Measurements from ENCODE around the gene NEIL1. TPM values are rescaled to one million over a fixed set of nuclear protein-coding genes. Genes with fewer than 3 reads are reported as not detected.
"Not testable (repeated sequence)": the region's sequence is repeated elsewhere in the genome, so short reads cannot be mapped to it uniquely, and the experiment has no call there.

NEIL1 gene
- total RNA-seq, 3 donors from 2014 or later: 38.0 to 67.9 (median 41.4) TPM

GRCh38 chr15:75369897-75370581, 23.2 kb downstream of the NEIL1 start:
- H3K36me3 ChIP-seq (ENCODE audit: low read depth): no peaks in the 10 kb centered on the region

GRCh38 chr15:75371486-75371885, 24.6 kb downstream of the NEIL1 start:
- Histone ChIP-seq H3K4me3 (no peak overlapping the region), H3K36me3 (ENCODE audit: low read depth) (no peaks in the 10 kb centered on the region), H3K4me1 (ENCODE audit: low read depth) (peaks cover 17% of the 10 kb centered on the region), H3K9me3 (no peaks in the 10 kb centered on the region)
- intact Hi-C loops (cut with DNase I, micrococcal nuclease): no loop called here
- TF ChIP-seq, protein P1, sequence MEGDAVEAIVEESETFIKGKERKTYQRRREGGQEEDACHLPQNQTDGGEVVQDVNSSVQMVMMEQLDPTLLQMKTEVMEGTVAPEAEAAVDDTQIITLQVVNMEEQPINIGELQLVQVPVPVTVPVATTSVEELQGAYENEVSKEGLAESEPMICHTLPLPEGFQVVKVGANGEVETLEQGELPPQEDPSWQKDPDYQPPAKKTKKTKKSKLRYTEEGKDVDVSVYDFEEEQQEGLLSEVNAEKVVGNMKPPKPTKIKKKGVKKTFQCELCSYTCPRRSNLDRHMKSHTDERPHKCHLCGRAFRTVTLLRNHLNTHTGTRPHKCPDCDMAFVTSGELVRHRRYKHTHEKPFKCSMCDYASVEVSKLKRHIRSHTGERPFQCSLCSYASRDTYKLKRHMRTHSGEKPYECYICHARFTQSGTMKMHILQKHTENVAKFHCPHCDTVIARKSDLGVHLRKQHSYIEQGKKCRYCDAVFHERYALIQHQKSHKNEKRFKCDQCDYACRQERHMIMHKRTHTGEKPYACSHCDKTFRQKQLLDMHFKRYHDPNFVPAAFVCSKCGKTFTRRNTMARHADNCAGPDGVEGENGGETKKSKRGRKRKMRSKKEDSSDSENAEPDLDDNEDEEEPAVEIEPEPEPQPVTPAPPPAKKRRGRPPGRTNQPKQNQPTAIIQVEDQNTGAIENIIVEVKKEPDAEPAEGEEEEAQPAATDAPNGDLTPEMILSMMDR (IDR thresholded peaks at IDR 0.05): no peak
- ATAC-seq (no peak), DNase-seq (no peak)

More at GRCh38 chr15:75369897-75370581, 23.2 kb downstream of the NEIL1 start:
- ATAC-seq (no peak), DNase-seq (no peak)
- TF ChIP-seq, protein P1 (IDR thresholded peaks at IDR 0.05): no peak
- intact Hi-C loops (cut with DNase I, micrococcal nuclease): no loop called here
- H3K4me3 ChIP-seq: no peak overlapping the region
- no peaks in the 10 kb centered on the region for H3K9me3 ChIP-seq
- peaks cover 17% of the 10 kb centered on the region for H3K4me1 ChIP-seq (ENCODE audit: low read depth)

- ATAC-seq (no peak), DNase-seq (no peak)
- TF ChIP-seq, protein P1 (IDR thresholded peaks at IDR 0.05): no peak
- Histone ChIP-seq H3K4me1 (ENCODE audit: low read depth) (peaks cover 17% of the 10 kb centered on the region), H3K9me3 (no peaks in the 10 kb centered on the region), H3K4me3 (no peak overlapping the region), H3K36me3 (ENCODE audit: low read depth) (no peaks in the 10 kb centered on the region)
- intact Hi-C loops (cut with DNase I, micrococcal nuclease): no loop called here
These were observed 25.3 kb downstream of the NEIL1 start for GRCh38 chr15:75371901-75372688.

DNA sequence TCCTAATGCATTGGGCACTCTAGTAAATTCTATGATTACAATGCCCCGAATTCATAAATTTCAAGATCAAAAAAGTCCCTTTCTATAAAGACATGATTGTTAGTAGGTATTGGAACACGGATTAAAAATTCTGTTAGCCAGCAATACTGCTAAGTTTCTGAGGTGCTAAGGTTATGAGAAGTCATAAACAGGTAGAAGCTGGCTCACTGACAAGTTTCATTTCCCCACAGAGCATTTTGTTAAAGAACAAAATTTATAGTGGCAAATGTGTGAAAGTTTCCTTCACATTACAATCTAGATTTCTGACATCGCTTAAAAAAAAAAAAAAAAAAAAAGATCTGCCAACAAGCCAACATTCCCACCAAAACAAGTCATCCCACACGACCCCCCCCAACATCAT, 33.9 kb downstream of the NEIL1 start:
- H3K4me3 ChIP-seq: no peak overlapping the region
- ATAC-seq (no peak), DNase-seq (no peak)
- intact Hi-C loops (cut with DNase I, micrococcal nuclease): no loop called here
- TF ChIP-seq, protein P1 (IDR thresholded peaks at IDR 0.05): no peak
- no peaks in the 10 kb centered on the region for H3K9me3 ChIP-seq
- H3K36me3 ChIP-seq (ENCODE audit: low read depth): peaks cover 6% of the 10 kb centered on the region
- no peaks in the 10 kb centered on the region for H3K4me1 ChIP-seq (ENCODE audit: low read depth)

DNA sequence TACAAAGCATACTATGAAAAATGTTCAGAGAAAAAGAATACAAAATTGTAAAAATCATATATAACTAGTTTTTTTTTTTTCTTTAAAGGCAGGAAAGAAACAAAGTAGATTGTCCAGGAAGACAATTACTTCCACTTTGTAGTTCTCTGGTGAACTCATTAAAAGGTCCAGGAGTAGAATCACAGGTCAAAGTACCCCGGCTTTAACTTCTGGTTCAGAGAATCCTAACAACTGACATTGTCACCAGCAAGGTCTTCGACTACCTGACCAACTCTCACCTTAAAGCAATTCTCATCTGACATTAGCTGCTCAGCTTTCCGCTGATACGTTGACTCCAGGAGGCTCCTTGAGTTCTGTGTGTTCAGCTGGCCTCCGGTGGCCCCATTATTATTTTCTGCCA, 37.1 kb downstream of the NEIL1 start:
- ATAC-seq, DNase-seq: not testable (repeated sequence)

DNA sequence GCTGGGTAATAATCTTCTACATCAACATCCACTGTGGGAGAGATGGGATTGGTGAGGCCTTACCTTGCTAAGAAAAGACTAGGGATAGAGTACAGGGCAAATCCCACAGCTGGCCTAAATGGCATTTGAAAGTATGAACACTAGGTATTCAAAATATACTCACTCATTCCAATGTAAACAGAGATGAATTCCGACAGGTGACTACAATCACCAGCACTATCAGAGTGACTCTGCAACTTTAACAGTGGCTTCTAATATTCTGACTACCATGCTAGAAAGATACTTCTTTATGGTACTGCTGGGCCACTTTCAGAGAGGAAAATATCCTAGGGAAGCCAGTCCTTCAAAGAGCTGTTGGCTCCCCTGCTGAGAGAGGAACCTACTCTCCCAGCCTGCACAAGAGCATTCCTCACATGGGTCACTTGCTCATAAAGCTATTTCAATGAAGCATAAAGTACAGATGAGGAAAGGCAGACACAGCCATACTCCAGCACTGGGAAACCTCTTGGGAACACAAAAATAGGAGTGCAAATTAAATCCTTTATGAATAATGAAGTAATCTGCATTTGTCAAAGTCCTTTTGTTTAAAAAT, 43.0 kb downstream of the NEIL1 start:
- Histone ChIP-seq H3K4me1 (ENCODE audit: low read depth) (no peaks in the 10 kb centered on the region), H3K4me3 (no peak overlapping the region), H3K9me3 (no peaks in the 10 kb centered on the region), H3K36me3 (ENCODE audit: low read depth) (peaks cover 17% of the 10 kb centered on the region)
- no peak for DNase-seq
- no peak for ATAC-seq
- TF ChIP-seq, protein P1 (IDR thresholded peaks at IDR 0.05): no peak
- intact Hi-C loops (cut with DNase I, micrococcal nuclease): no loop called here

More for the DNA sequence above, 37.1 kb downstream of the NEIL1 start:
- intact Hi-C loops (cut with DNase I, micrococcal nuclease); H3K4me1 ChIP-seq (ENCODE audit: low read depth); H3K4me3 ChIP-seq; H3K9me3 ChIP-seq; H3K36me3 ChIP-seq (ENCODE audit: low read depth): not testable (repeated sequence)

All from mucosa of descending colon (tissue), 3 donors.